KG1 (cell line): ENCODE data around the gene FRMPD1.

Experiments
- DNase-seq: peaks from one replicate; lab custom pipeline; 2025; lab: John Stamatoyannopoulos, UW

Gene FRMPD1

DNA sequence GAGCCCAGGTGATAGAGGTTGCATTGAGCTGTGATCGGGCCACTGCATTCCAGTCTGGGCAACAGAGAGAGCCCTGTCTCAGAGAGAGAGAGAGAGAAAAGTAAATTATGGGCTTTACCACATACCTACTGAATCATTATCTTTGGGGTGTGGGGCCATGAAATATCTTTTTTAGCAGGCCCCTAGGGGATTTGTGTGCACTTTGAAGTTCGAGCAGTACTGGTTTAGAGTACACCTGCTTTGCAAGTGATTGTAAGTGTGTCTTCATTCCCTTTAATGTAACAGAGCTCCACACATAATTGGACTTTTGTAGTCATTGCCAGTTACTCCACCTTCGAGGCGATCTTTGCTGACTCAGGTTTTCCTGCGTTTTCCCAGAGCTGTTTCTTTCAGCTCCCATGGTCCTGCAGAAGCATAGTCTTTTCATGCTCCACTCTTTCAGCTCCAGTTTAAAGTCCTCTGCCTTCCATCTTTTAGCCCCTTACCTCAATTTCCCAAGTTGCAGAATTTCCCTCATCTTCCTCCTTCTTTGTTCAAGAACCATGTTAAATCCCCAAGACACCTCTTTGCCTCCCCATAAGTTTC lies 24.0 kb upstream of the FRMPD1 start:
- DNase-seq = no peak

DNA sequence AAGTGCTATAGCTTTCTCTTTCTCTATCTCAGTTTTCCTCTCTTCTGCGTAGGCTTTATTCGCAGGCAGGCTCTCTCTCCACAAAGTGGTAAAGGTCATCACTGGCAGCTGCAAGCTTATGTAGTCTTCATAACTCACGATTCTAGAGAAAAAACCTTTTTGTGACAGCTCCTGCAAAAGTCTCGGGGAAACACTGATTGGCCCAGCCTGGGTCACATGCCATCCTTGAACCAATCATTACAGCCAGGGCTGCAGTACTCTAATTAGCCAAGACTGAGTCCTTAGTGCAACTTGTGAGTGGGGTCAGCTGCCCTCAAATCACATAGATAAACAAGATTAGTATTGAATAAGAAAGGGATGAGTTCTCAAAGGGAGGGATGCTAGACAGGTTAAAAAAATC lies 18.3 kb upstream of the FRMPD1 start:
- no peak for DNase-seq

GRCh38 chr9:37635808-37636207 lies 14.9 kb upstream of the FRMPD1 start:
- no peak for DNase-seq

- DNase-seq = no peak
Observed at GRCh38 chr9:37636511-37637448, 14.0 kb upstream of the FRMPD1 start.

GRCh38 chr9:37639109-37639762 lies 11.5 kb upstream of the FRMPD1 start:
- no peak for DNase-seq

DNA sequence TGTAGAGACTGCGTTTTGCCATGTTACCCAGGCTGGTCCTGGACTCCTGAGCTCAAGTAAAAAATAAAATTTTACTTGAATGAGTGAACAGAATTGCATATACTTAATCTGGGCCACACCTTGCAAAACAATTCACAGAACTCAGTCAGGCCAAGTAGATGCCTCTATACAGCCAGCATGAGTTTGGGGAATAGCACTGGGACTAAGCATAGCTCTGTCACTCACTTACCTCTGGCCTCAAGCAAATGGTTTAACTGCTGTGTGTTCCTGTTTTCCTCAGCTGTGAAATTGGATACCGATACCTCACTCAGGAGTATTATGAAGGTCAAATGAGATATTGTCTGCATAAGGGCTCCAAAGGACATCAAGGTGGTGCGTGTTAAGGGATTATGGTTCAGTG lies 10.9 kb upstream of the FRMPD1 start:
- DNase-seq = no peak

- DNase-seq = no peak
Observed at GRCh38 chr9:37640246-37640645, 10.5 kb upstream of the FRMPD1 start.

GRCh38 chr9:37641331-37641730 lies 9.4 kb upstream of the FRMPD1 start:
- no peak for DNase-seq

DNA sequence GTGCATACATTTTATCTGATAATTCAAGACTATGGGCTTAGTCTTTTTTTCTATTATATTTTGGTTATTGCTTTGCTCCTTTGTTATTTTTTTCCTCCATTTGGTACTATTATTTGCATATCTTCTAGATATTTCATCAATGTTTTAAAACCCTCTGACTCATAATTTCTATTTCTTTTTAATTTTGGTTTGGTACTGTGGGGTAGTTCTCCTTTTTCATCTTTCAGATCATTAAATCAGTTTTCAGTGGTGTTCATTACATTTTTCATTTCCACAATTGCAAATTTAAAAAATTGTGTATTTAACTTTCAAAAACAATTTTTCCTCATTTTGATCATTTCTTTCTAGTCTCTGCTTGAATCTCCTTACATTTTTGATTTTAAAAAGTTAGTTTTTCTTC lies 7.5 kb upstream of the FRMPD1 start:
- DNase-seq = no peak

DNA sequence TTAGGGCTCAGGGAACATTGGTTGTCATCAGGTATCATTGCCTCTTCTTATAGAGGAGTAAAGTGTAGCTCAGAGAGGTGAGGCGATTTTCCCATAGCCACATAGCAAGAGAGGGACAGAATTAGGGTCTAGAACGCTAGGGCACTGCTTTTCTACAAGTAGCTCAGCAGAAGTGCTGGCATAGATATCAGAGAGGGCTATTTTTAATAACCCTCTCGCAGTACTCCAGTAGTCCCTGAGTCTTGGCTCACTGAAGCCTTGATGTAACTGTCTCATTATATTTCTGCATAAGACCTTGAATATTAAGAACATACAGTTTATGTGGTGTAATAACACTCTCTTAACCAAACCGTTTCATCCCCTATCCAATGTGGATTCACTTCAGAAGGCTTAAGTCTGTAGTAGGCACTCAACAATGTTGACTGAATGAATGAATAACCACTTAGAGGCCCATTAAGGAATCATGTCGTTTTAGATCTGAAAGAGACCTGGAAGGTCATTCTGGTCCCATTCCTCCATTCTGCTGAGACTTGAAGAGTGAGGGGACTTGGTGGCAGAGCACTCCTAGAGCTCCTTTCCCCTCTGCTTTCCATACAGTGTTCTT lies 4.7 kb upstream of the FRMPD1 start:
- DNase-seq = no peak

DNA sequence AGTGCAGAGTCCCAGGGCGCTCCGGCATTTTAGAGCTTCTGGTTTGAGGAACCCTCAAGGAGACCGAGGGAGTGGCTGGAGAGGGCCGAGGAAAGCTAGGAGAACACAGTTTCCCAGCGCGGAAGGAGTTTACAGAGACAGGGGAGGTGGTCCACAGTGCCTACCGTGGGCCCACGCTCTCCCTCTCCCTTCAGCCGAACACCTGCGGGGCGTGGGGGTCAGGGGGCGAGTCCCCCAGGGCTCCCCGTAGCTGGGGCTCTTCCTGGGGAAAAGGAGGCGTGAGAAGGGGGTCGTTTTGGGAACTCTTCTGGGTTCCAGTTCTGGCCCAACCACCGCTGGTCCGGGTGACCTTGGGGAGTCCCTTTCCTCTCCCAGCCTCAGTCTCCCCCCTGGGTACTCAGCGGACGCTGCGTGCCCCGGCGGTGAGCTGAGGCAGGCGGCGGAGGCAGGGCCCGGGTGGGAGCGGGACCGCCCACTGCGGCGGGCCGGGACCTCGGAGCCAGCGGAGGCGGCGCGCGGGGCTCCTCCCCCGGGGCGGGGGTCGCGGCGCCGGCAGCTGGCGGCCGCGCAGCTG lies 368 bp upstream of the FRMPD1 start:
- DNase-seq = no peak

- DNase-seq = no peak
Observed at GRCh38 chr9:37652261-37652660, 1.5 kb downstream of the FRMPD1 start.

- no peak for DNase-seq
Observed at GRCh38 chr9:37653385-37653784, 2.6 kb downstream of the FRMPD1 start.

DNA sequence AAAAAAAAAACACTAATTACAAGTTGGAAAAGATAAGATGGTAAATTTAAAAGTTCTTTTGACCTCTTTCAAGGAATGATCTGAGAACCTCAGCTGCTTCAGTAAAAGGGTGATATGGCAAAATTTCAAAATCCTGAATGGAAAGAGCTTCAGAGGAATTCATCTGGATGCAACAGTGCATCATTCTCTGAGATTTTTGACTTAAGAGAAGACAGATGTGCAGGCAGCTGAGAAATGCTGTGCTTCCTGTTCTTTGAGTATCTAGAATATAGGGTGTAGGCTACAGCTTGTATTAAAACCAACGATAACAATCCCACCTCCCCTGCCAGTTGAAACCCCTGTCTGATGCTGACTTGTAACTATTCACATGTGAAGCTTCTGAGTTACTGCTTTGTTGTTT lies 6.2 kb downstream of the FRMPD1 start:
- DNase-seq = no peak

GRCh38 chr9:37660691-37661090 lies 9.9 kb downstream of the FRMPD1 start:
- no peak for DNase-seq

DNA sequence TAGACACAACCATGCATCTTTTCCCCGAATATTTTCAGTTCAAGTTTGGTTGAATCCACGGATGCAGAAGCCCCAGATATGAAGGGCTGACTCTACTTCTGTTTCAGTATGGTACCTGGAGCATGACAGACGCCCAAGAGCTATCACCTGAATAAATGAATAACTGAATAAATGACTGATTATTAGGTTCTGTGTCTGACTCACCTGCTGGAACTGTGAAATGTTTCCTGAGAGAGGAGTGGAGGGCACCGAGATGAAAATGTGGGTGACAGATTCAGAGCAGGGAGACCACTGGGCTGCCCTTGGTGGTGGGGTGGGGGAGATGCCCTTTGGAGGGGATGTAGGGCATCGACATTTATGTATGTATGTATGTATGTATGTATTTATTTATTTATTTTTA lies 13.2 kb downstream of the FRMPD1 start:
- DNase-seq = no peak

- DNase-seq = no peak
Observed at GRCh38 chr9:37667706-37668105, 17.0 kb downstream of the FRMPD1 start.

DNA sequence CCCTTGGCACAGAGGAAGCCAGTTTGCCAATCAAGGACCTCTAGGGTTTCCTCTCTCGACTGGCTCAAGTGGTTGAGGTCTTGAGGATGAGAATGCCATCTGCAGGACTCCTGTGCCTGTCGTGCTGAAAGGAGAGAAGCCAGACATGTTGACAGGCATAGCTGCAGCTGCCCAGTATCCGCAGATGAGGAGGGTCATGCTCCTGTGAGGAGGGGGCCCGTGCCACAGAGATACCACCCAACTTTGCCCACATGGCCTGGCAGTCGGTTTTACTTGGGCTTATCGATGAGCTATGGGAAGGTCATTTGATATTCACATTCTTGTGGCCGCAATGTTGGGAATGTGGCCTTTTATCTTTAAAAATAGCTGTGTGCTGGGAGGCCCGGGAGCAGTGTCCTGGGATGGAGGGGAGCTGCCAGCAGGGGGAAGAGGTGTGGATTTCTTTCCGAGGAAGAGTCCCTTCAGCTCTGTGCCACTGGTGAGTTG lies 17.4 kb downstream of the FRMPD1 start:
- DNase-seq = no peak

GRCh38 chr9:37669232-37669631 lies 18.5 kb downstream of the FRMPD1 start:
- DNase-seq = no peak

- no peak for DNase-seq
Observed at GRCh38 chr9:37675661-37676060, 24.9 kb downstream of the FRMPD1 start.

GRCh38 chr9:37676411-37676830 lies 25.7 kb downstream of the FRMPD1 start:
- DNase-seq = no peak

GRCh38 chr9:37677435-37677834 lies 26.7 kb downstream of the FRMPD1 start:
- no peak for DNase-seq
